ENCODE results near the gene SNTB2. TPM values are rescaled to one million over a fixed set of nuclear protein-coding genes. Genes with fewer than 3 reads are reported as not detected.

Gene SNTB2
- total and polyA plus RNA-seq, 2 of the 8 experiments (the other 6 are each of a cell fraction or from before 2014, with no cell fraction given) = 6.0 to 16.1 TPM

GRCh38 chr16:69141936-69142335, 45.0 kb upstream of the SNTB2 start:
- Histone ChIP-seq H2BK120ac (replicated peaks; ENCODE audit: low read depth, low read length) (no peak overlapping the region), H3K23ac (ENCODE audit: insufficient read length) (no peak overlapping the region), H3K9me3 (ENCODE audit: insufficient read depth in 2 of 2, low read depth in 1 of 2, low read length in 1 of 2) (no peaks in the 10 kb centered on the region), H3K23me2 (ENCODE audit: low read depth, low read length) (no peaks in the 10 kb centered on the region), H4K91ac (replicated peaks; ENCODE audit: insufficient read length, low read length) (no peak overlapping the region), H3K56ac (replicated peaks; ENCODE audit: insufficient read length, low read depth, low read length) (no peak overlapping the region), H4K8ac (ENCODE audit: extremely low read depth, insufficient read depth, low read length) (no peak overlapping the region), H3K36me3 (ENCODE audit: control insufficient read depth in 2 of 4, insufficient read depth in 4 of 4, low read length in 3 of 4) (peaks cover 28 to 81% (median 71%) of the 10 kb centered on the region in 4 experiments), H4K5ac (ENCODE audit: insufficient read length, low read depth, low read length) (no peak overlapping the region), H2BK15ac (ENCODE audit: low read length) (no peak overlapping the region), H3K4me2 (ENCODE audit: insufficient read depth in 1 of 2, low read depth in 2 of 2, low read length in 2 of 2) (no peak overlapping the region), H2AFZ (ENCODE audit: low read length) (no peak overlapping the region), H2AK5ac (ENCODE audit: low read depth, low read length) (no peak overlapping the region), H3K4me3 (ENCODE audit: extremely low read depth in 1 of 4, insufficient read depth in 2 of 4, low read depth in 3 of 4, low read length in 4 of 4) (no peak overlapping the region), H4K20me1 (replicated peaks in 1 of 2; ENCODE audit: control insufficient read depth in 1 of 2, insufficient read depth in 2 of 2, low read length in 2 of 2) (peaks cover 4 to 5% of the 10 kb centered on the region in 2 experiments), H3K79me2 (ENCODE audit: control insufficient read depth in 1 of 2, insufficient read depth in 2 of 2, low read length in 2 of 2) (peaks cover 0 to 16% of the 10 kb centered on the region in 2 experiments; a peak in 2 of 4 replicates), H3K9ac (replicated peaks in 1 of 4; ENCODE audit: extremely low read depth in 1 of 4, low read depth in 3 of 4, low read length in 3 of 4) (no peak overlapping the region), H2BK5ac (ENCODE audit: low read depth, low read length) (no peak overlapping the region), H2BK20ac (ENCODE audit: low read length) (no peak overlapping the region), H3K14ac (ENCODE audit: insufficient read length) (no peak overlapping the region), H3K27me3 (replicated peaks in 1 of 4; ENCODE audit: control insufficient read depth in 3 of 4, extremely low read depth in 1 of 4, insufficient read depth in 3 of 4, low read length in 3 of 4) (no peaks in the 10 kb centered on the region), H3K27ac (ENCODE audit: low read depth, low read length) (no peak overlapping the region), H3K4me1 (replicated peaks in 1 of 4; ENCODE audit: control insufficient read depth in 3 of 4, insufficient read depth in 4 of 4, low read length in 3 of 4) (no peaks in the 10 kb centered on the region), H3K79me1 (ENCODE audit: low read depth, low read length) (no peaks in the 10 kb centered on the region; the same call in 1 of the 2 replicates), H3K18ac (ENCODE audit: extremely low read depth, low read length) (no peak overlapping the region), H2BK12ac (ENCODE audit: low read depth, low read length) (no peak overlapping the region), H3K4ac (replicated peaks; ENCODE audit: insufficient read length, low read depth, low read length) (no peak overlapping the region)
- ChIA-PET POLR2A (ENCODE audit: partially characterized antibody) (interaction anchor here (0.6 to 1.7 kb wide), 2 partner anchors 9 to 260 kb away, joined by 4 read pairs; partner anchors contain the start of genes CHTF8 and UTP4), CTCF (ENCODE audit: partially characterized antibody) (interaction anchor here (0.6 to 1.3 kb wide), 2 partner anchors 10 to 116 kb away, joined by 3 read pairs; no protein-coding TSS in a partner anchor)
- 78% methylated on average over 2 of the region's 4 CpGs; no CpG with 5 or more reads in 1 of the 2 experiments for WGBS, 2 experiments (ENCODE audit: extremely low coverage in 1 of 2, insufficient coverage in 1 of 2, insufficient read length in 1 of 2, insufficient replicate concordance in 2 of 2, low coverage in 1 of 2, low lambda C conversion rate in 2 of 2, missing lambda C conversion rate in 1 of 2)
- TF ChIP-seq NRF1 (IDR thresholded peaks at IDR 0.05; ENCODE audit: low read depth, low read length) (no peak), SUZ12 (IDR thresholded peaks at IDR 0.05; ENCODE audit: low read length) (no peak), SRF (IDR thresholded peaks at IDR 0.05; ENCODE audit: low read depth, low read length) (no peak), CBX5 (IDR thresholded peaks at IDR 0.05; ENCODE audit: low read depth, low read length) (no peak)
- TF ChIP-seq, protein P1, sequence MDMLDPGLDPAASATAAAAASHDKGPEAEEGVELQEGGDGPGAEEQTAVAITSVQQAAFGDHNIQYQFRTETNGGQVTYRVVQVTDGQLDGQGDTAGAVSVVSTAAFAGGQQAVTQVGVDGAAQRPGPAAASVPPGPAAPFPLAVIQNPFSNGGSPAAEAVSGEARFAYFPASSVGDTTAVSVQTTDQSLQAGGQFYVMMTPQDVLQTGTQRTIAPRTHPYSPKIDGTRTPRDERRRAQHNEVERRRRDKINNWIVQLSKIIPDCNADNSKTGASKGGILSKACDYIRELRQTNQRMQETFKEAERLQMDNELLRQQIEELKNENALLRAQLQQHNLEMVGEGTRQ (IDR thresholded peaks at IDR 0.05; ENCODE audit: low read length) = no peak
- FAIRE-seq (no peak), DNase-seq (ENCODE audit: low read depth in 1 of 2, low spot score in 2 of 2) (no peak)
